Measurements from ENCODE around the gene ZNF438. TPM values are rescaled to one million over a fixed set of nuclear protein-coding genes. Genes with fewer than 3 reads are reported as not detected.
"Not testable (repeated sequence)": the region's sequence is repeated elsewhere in the genome, so short reads cannot be mapped to it uniquely, and the experiment has no call there.

ZNF438 gene
- total RNA-seq, 1 donor: 8.0 TPM

- TF ChIP-seq, protein P1, sequence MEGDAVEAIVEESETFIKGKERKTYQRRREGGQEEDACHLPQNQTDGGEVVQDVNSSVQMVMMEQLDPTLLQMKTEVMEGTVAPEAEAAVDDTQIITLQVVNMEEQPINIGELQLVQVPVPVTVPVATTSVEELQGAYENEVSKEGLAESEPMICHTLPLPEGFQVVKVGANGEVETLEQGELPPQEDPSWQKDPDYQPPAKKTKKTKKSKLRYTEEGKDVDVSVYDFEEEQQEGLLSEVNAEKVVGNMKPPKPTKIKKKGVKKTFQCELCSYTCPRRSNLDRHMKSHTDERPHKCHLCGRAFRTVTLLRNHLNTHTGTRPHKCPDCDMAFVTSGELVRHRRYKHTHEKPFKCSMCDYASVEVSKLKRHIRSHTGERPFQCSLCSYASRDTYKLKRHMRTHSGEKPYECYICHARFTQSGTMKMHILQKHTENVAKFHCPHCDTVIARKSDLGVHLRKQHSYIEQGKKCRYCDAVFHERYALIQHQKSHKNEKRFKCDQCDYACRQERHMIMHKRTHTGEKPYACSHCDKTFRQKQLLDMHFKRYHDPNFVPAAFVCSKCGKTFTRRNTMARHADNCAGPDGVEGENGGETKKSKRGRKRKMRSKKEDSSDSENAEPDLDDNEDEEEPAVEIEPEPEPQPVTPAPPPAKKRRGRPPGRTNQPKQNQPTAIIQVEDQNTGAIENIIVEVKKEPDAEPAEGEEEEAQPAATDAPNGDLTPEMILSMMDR (IDR thresholded peaks at IDR 0.05; ENCODE audit: insufficient read depth, low read length): no peak
- H3K4me3 ChIP-seq (ENCODE audit: low read depth, low read length): no peak overlapping the region
- DNase-seq (ENCODE audit: low read depth): peak; percentile 54
Observed at GRCh38 chr10:30985512-30985911, 46.2 kb downstream of the ZNF438 start.

GRCh38 chr10:30984563-30985328 is 46.9 kb downstream of the ZNF438 start:
- no peak overlapping the region for H3K4me3 ChIP-seq (ENCODE audit: low read depth, low read length)
- DNase-seq (ENCODE audit: low read depth): peak; percentile 67
- TF ChIP-seq, protein P1 (IDR thresholded peaks at IDR 0.05; ENCODE audit: insufficient read depth, low read length): no peak

GRCh38 chr10:30983209-30983608 is 48.5 kb downstream of the ZNF438 start:
- DNase-seq (ENCODE audit: low read depth); H3K4me3 ChIP-seq (ENCODE audit: low read depth, low read length): not testable (repeated sequence)

- DNase-seq (ENCODE audit: low read depth): peak; percentile 91
- no peak overlapping the region for H3K4me3 ChIP-seq (ENCODE audit: low read depth, low read length)
- TF ChIP-seq, protein P1 (IDR thresholded peaks at IDR 0.05; ENCODE audit: insufficient read depth, low read length): no peak
Observed at GRCh38 chr10:30980951-30981616, 50.6 kb downstream of the ZNF438 start.

DNA sequence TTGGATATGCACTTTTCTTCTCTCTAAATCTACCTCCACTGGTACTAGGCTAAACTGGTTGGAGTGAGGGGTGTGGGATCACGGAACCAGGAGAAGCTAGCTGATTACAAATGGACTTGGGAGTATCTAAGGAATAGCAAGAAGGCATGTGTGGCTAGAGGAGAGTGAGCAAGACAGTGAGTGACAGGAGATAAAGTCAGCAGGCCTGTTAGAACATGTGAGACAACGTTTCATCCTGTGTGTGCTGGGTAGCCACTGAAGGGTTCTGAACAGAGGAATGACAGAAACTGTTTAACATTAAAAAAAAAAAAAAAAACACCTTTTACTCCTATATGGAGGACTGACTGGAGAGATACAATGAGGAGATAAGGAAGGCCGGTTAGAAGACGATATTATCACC is 51.7 kb downstream of the ZNF438 start:
- H3K4me3 ChIP-seq (ENCODE audit: low read depth, low read length): no peak overlapping the region
- no peak for DNase-seq (ENCODE audit: low read depth)
- TF ChIP-seq, protein P1 (IDR thresholded peaks at IDR 0.05; ENCODE audit: insufficient read depth, low read length): no peak

DNA sequence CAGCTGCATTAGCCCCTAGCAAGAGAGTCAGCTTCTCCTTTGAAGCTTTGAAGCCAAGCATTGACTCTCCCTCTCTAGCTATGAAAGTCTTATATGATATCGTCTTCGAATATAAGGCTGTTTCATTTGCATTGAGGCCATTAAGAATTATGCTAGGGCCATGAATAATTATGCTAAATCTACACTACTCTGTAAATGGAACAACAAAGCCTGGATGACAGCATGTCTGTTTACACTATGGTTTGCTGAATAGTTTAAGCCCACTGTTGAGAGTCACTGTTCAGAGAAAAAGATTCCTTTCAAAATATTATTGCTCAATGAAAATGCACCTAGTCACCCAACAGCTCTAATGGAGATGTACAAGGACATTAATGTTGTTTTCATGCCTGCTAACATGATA is 52.8 kb downstream of the ZNF438 start:
- no peak overlapping the region for H3K4me3 ChIP-seq (ENCODE audit: low read depth, low read length)
- DNase-seq (ENCODE audit: low read depth): no peak
- TF ChIP-seq, protein P1 (IDR thresholded peaks at IDR 0.05; ENCODE audit: insufficient read depth, low read length): no peak

GRCh38 chr10:30977385-30977784 is 54.3 kb downstream of the ZNF438 start:
- DNase-seq (ENCODE audit: low read depth): no peak
- no peak overlapping the region for H3K4me3 ChIP-seq (ENCODE audit: low read depth, low read length)
- TF ChIP-seq, protein P1 (IDR thresholded peaks at IDR 0.05; ENCODE audit: insufficient read depth, low read length): no peak
